B cell (primary cell): Measurements from ENCODE around the gene LMAN1L.

Experiments used
- CTCF ChIP-seq: fragments of 200-600 bp; IDR thresholded peaks from one replicate; pipeline ENCODE4 v1.8.0; 2022; ENCODE audit warnings: antibody characterized with exemption, mild to moderate bottlenecking
- EZH2 ChIP-seq: IDR thresholded peaks from 2 replicates; pipeline ENCODE4 v1.6.1; 2012; ENCODE audit warnings: borderline replicate concordance, low read depth, mild to moderate bottlenecking, moderate library complexity, low read length; ENCODE audit not compliant: insufficient read depth, poor library complexity, severe bottlenecking

GRCh38 chr15:74865316-74865715 lies 52.7 kb downstream of the LMAN1L start:
- TF ChIP-seq CTCF (no peak), EZH2 (no peak)
